ENCODE results near the gene PPM1H. TPM values are rescaled to one million over a fixed set of nuclear protein-coding genes. Genes with fewer than 3 reads are reported as not detected.

Gene PPM1H
- total and polyA plus RNA-seq, 2 of the 8 experiments (the other 6 are each of a cell fraction or from before 2014, with no cell fraction given): 16.4 to 36.1 TPM

- no peak for TF ChIP-seq BACH1 (IDR thresholded peaks at IDR 0.05; ENCODE audit: low read length)
- no peak for TF ChIP-seq EZH2 (IDR thresholded peaks at IDR 0.05; ENCODE audit: low read depth, low read length, severe bottlenecking)
- no peak for TF ChIP-seq CTBP2 (IDR thresholded peaks at IDR 0.05; ENCODE audit: borderline replicate concordance, insufficient read depth, insufficient read length, low read length)
- no peak for TF ChIP-seq EP300 (IDR thresholded peaks at IDR 0.05; ENCODE audit: borderline replicate concordance in 1 of 2, low read depth in 2 of 2, low read length in 2 of 2)
Measured at GRCh38 chr12:62802321-62802720, 132.6 kb downstream of the PPM1H start (continued).
